HK-2 (cell line): Measurements from ENCODE around the gene LIFR.
"Not testable (repeated sequence)": the region's sequence is repeated elsewhere in the genome, so short reads cannot be mapped to it uniquely, and the experiment has no call there.

Source experiments
- DNase-seq: peaks from one replicate; pipeline ENCODE4 v3.0.0-alpha.2; 2018; ENCODE audit not compliant: unreplicated experiment

The LIFR gene

GRCh38 chr5:38582293-38582974 lies 26.0 kb upstream of the LIFR start:
- DNase-seq, result no peak

GRCh38 chr5:38581597-38581996 lies 25.2 kb upstream of the LIFR start:
- no peak for DNase-seq

GRCh38 chr5:38579105-38579504 lies 22.7 kb upstream of the LIFR start:
- DNase-seq, result no peak

DNA sequence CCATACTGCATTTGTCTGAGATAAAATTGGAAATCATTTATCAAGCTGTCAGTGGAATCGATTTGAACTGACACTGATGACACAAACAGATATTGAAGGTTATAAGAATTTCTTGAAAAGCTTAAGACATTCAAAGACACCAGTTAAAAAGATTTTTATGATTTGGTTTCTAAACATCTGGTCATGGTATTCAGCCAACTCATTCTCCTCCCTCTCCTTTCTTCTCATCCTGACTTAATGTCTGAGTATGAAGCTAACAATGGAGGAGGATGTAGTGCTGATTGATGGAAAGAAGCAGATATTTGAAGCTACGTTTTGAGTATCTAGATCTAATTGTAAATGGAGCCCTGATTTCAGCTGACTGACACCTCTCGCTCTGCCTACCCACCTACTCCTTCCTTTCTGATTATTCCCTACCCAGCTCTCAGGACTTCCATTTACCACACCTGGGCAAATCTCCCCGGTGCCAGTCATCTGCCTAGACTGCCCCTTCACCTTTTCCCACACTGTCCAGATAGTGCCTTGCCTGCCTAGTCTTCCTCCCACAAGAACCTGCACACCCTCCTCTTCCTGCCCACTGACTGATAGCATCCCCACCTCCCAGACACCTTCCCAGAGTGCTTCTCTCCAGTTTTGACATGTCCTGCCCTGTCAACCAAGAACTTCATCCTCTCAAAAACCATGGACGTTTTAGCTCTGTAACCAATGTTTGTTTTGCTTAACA lies 20.7 kb upstream of the LIFR start:
- no peak for DNase-seq

- no peak for DNase-seq
Measured at GRCh38 chr5:38576442-38576841, 20.0 kb upstream of the LIFR start.

DNA sequence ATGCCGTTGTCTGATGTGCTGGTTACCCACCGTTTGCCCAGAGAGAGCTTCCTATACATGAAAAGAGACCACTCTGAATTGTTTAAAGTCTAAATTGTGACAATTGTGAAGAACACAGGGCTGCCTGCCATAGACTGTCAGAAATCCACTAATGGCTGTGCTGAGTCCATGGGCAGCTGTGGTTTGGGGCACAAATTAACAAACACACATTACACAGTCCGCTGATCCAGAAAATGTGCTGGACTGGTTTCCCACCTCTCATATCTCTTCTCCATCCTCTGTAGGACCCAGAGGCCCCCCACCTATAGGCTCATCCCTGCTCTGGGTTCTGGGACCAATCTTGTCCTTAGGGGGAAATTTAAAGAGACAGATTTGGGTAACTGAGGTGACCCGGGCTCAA lies 19.0 kb upstream of the LIFR start:
- no peak for DNase-seq

GRCh38 chr5:38574009-38574408 lies 17.6 kb upstream of the LIFR start:
- no peak for DNase-seq

GRCh38 chr5:38573521-38573920 lies 17.1 kb upstream of the LIFR start:
- no peak for DNase-seq

GRCh38 chr5:38569180-38569579 lies 12.7 kb upstream of the LIFR start:
- no peak for DNase-seq

- DNase-seq, result not testable (repeated sequence)
Measured at GRCh38 chr5:38567306-38567705, 10.9 kb upstream of the LIFR start.

DNA sequence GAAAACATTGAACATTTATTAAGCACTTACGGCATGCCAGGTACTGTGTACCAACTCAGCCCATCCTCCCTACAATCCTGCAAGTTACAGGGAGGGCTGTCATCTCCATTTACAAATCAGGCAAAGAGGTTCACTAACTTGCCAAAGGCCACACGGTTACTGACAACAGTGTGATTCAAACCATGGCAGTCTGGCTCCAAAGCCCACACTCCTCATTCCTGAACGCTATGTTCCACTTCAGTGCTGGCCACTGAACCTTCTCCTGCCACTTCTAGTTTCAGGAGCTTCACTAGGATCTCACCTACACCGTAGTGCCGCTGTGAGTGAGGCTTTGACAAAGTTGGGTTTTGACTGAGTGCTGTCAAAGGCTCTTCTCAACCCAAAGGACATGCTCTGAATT lies 7.2 kb upstream of the LIFR start:
- DNase-seq, result peak; percentile 17

DNA sequence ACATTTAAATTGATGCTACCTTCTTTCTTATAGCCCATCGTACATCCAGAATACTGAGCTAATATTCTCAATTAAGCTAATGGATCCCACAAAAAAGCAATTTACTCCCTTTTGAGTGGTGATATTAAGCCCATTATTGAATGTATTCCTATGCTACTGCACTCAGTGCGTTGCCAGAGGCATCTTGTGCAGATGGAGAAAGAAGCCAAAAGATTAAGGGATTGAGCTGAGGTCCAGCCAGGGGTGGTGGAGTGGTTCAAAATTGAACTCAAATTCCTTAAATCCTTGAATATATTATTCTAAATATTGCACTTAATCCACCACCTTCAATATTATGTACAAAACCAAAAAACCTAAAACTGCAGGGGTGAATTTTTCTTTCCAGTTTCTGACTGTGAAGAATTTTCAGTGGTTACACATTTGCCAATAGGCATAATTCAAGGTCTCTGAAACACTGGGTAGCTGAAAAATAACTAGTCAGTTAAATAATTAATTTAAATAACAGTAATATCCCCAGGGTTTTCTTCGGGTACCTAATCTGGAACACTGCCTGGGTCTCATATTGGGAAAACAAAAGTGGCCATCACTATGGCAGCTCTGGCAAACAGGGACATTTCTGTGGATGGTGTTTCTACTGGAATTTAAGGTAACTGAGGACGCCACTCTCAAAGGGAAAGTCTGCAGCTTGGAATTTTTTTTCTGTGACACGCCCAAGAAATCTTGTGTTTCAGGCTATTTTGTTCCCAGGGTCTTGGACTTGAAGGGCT lies 6.2 kb upstream of the LIFR start:
- no peak for DNase-seq

GRCh38 chr5:38559428-38559827 lies 3.0 kb upstream of the LIFR start:
- DNase-seq, result no peak

- no peak for DNase-seq
Measured at GRCh38 chr5:38557792-38558191, 1.3 kb upstream of the LIFR start.

DNA sequence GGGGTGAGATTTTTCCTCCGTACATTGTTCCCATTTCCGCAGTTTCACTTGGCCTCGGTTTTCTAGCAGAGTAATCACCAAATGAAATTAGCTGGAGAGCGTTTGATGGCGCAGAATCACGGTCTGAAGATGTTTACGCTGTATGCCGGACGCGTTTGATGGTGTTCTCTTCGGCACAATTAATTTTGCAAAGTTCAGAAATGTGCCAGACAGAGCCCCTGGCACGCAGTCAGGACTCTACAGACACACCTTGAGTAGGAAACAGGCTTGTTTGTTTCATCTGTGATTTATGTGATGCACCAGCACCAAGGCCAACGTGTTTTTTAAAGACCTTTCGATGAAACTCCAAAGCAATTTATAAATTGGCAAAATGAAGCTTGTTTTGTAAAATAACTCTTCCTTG lies 863 bp upstream of the LIFR start:
- no peak for DNase-seq

DNA sequence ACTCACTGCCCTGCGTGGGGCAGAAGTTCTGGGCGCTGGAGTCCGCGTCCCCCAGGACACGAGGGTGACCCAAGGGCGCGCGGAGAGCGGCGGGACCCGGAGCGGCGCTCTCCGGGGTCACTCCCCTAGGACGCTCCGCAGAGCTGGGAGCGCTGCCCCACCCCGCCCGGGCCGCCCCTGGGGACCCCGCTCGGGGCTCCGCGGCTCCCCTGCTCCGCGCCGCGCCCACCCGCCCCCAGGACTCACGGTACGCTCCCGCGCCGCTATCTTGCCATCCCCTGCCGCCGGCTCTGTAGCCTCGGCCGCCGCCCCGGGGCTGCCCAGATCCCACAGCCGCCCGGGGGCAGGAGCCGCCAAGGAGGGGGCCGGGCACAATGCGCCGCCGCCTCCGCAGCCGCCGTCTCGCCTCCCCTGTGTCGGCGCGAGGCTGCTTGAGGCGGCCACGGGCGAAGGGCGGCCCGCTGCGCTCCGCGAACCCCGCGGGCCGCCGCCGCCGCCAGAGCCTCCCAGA lies 303 bp downstream of the LIFR start:
- DNase-seq, result no peak

GRCh38 chr5:38555354-38556087 lies 925 bp downstream of the LIFR start:
- no peak for DNase-seq

GRCh38 chr5:38554861-38555260 lies 1.6 kb downstream of the LIFR start:
- DNase-seq, result no peak

GRCh38 chr5:38554403-38554802 lies 2.0 kb downstream of the LIFR start:
- DNase-seq, result no peak

DNA sequence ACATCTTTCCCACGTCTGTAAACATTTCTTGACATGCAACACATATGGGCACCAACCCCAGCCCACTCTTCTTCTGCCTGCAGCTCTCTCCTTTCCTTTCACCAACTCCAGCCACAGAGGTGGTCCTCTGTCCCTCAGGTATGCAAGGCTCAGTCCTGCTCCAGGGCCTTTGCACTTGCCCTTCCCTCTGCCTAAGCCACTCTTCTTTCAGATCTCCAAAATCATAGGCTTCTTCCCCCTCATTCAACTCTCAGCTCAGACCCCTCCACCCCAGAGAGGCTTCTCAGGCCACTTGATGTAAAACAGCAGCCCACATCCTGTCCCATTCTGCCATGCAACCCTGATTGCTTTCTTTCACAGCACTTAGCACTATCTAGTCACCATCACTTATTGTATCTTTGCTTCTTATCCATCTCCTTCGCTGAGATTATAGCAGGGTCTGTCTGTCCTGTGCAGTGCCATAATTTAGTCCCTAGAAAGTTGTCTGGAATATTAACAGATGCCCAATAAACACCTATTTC lies 3.4 kb downstream of the LIFR start:
- DNase-seq, result no peak
